ENCODE results near the gene GNG8.

- no peak for TF ChIP-seq GATA2 (IDR thresholded peaks at IDR 0.05; ENCODE audit: low read depth, low read length)
- no peak for TF ChIP-seq GATA3 (IDR thresholded peaks at IDR 0.05; ENCODE audit: low read depth, low read length)
These were observed 24.9 kb downstream of the GNG8 start for GRCh38 chr19:46610851-46611770.

Measured in SH-SY5Y (cell line).